GM23248 (cell line): ENCODE results near the gene ANXA11. TPM values are rescaled to one million over a fixed set of nuclear protein-coding genes. Genes with fewer than 3 reads are reported as not detected.

ENCODE experiments used
- DNase-seq: peaks from one replicate; pipeline ENCODE4 v3.0.0-alpha.2; 2015
- H2AFZ ChIP-seq: fragments of 200-600 bp; sonication (generic); 2 replicates; pipeline ENCODE4 v1.6.1; 2016; ENCODE audit warnings: antibody characterized with exemption
- H3F3A ChIP-seq: fragments of 200-600 bp; sonication (generic); 2 replicates; pipeline ENCODE4 v1.6.1; 2016; ENCODE audit warnings: mild to moderate bottlenecking, antibody characterized with exemption, mixed run types; ENCODE audit not compliant: insufficient read depth
- H3K27ac ChIP-seq: fragments of 200-600 bp; sonication (generic); 2 replicates; pipeline ENCODE4 v1.5.1; 2016; ENCODE audit warnings: mild to moderate bottlenecking
- H3K27me3 ChIP-seq: fragments of 200-600 bp; sonication (generic); replicated peaks from 2 replicates; pipeline ENCODE4 v1.6.1; 2016; ENCODE audit warnings: mild to moderate bottlenecking; ENCODE audit not compliant: insufficient read depth
- H3K36me3 ChIP-seq: fragments of 200-600 bp; sonication (generic); 2 replicates; pipeline ENCODE4 v1.6.1; 2016; ENCODE audit warnings: low read depth, mild to moderate bottlenecking
- H3K4me1 ChIP-seq: fragments of 200-600 bp; sonication (generic); 2 replicates; pipeline ENCODE4 v1.6.1; 2016; ENCODE audit warnings: mild to moderate bottlenecking; ENCODE audit not compliant: insufficient read depth
- H3K4me2 ChIP-seq: fragments of 200-600 bp; sonication (generic); one replicate; pipeline ENCODE4 v1.6.1; 2016; ENCODE audit warnings: mild to moderate bottlenecking; ENCODE audit not compliant: unreplicated experiment
- H3K4me3 ChIP-seq: fragments of 200-600 bp; sonication (generic); 2 replicates; pipeline ENCODE4 v1.5.1; 2016; ENCODE audit warnings: mild to moderate bottlenecking
- H3K79me2 ChIP-seq: fragments of 200-600 bp; sonication (generic); 2 replicates; pipeline ENCODE4 v1.6.1; 2016; ENCODE audit warnings: mild to moderate bottlenecking; ENCODE audit not compliant: insufficient read depth
- H3K9ac ChIP-seq: fragments of 200-600 bp; sonication (generic); 2 replicates; pipeline ENCODE4 v1.6.1; 2016; ENCODE audit warnings: mild to moderate bottlenecking
- H3K9me2 ChIP-seq: fragments of 200-600 bp; sonication (generic); 2 replicates; pipeline ENCODE4 v1.6.1; 2016; ENCODE audit warnings: mixed run types, mild to moderate bottlenecking, moderate library complexity; ENCODE audit not compliant: insufficient read depth
- H3K9me3 ChIP-seq: fragments of 200-600 bp; sonication (generic); one replicate; pipeline ENCODE4 v1.6.1; 2017; ENCODE audit warnings: low read depth
- H4K20me1 ChIP-seq: fragments of 200-600 bp; sonication (generic); 2 replicates; pipeline ENCODE4 v1.6.0; 2016; ENCODE audit not compliant: insufficient read depth
- EZH2 ChIP-seq: fragments of 200-600 bp; sonication (generic); IDR thresholded peaks from 2 replicates; pipeline ENCODE4 v1.6.1; 2018; ENCODE audit warnings: antibody characterized with exemption, mild to moderate bottlenecking; ENCODE audit not compliant: insufficient read depth, poor library complexity, severe bottlenecking
- EZH2phosphoT487 ChIP-seq: fragments of 200-600 bp; sonication (generic); IDR thresholded peaks from 2 replicates; pipeline ENCODE4 v1.6.1; 2018; ENCODE audit warnings: antibody characterized with exemption, moderate library complexity, mild to moderate bottlenecking, low read depth; ENCODE audit not compliant: insufficient read depth
- WGBS, 2 experiments: methylation state at CpG; one replicate each; pipeline ENCODE4 v1.1.6; 2015 to 2017; ENCODE audit warnings: low lambda C conversion rate in 2 of 2, low coverage in 1 of 2; ENCODE audit errors: missing lambda C conversion rate in 2 of 2; 5-methylcytosine and 5-hydroxymethylcytosine counted together
- in situ Hi-C: fragments of 300-500 bp; cut with MboI; formaldehyde crosslinking; loops from 2 replicates; pipeline ENCODE4 v1.15.0; 2020
- polyA plus RNA-seq: library from polyadenylated mRNA; unstranded; fragments of >200 nt; fragmentation: Nextera tagmentation; extraction: Ambion mirVana; gene quantifications from 2 replicates; pipeline ENCODE4 v1.2.1, GENCODE V29; 2016
- total RNA-seq: library from RNA; depleted of rRNA; stranded (reverse); fragments of >200 nt; shearing (Covaris generic); gene quantifications from 2 replicates; pipeline ENCODE4 v1.2.3, GENCODE V29; 2014

Gene ANXA11
- total and polyA plus RNA-seq, 2 experiments from 2014 or later = 116 to 189 TPM

- Histone ChIP-seq H3K27ac (no peak overlapping the region), H3K4me2 (no peak overlapping the region), H3K79me2 (peaks cover 99% of the 10 kb centered on the region), H3K36me3 (peaks cover 6% of the 10 kb centered on the region; the same call in 1 of the 2 replicates), H3K4me1 (peaks cover 14% of the 10 kb centered on the region), H4K20me1 (peaks cover 19% of the 10 kb centered on the region), H3K9me3 (no peaks in the 10 kb centered on the region), H2AFZ (no peak overlapping the region), H3K4me3 (no peak overlapping the region), H3K9ac (no peak overlapping the region), H3K27me3 (no peaks in the 10 kb centered on the region), H3F3A (no peaks in the 10 kb centered on the region), H3K9me2 (no peaks in the 10 kb centered on the region)
- in situ Hi-C loops = no loop called here
- DNase-seq = no peak
- 87 to 89% methylated on average over 6 of the region's 6 CpGs for WGBS, 2 experiments
- TF ChIP-seq EZH2 (no peak), EZH2phosphoT487 (no peak)
Observed at GRCh38 chr10:80176526-80176925, 28.8 kb downstream of the ANXA11 start.

- no peak overlapping the region for H3K4me3 ChIP-seq
- peaks cover 6% of the 10 kb centered on the region; the same call in 1 of the 2 replicates for H3K36me3 ChIP-seq
- no peaks in the 10 kb centered on the region for H3K27me3 ChIP-seq
- H3K9ac ChIP-seq = no peak overlapping the region
- no peaks in the 10 kb centered on the region for H3K9me2 ChIP-seq
- peaks cover 97% of the 10 kb centered on the region for H3K79me2 ChIP-seq
- H3K27ac ChIP-seq = no peak overlapping the region
- in situ Hi-C loops = no loop called here
- H3K4me2 ChIP-seq = no peak overlapping the region
- 81 to 83% methylated on average over 15 of the region's 15 CpGs for WGBS, 2 experiments
- peaks cover 17% of the 10 kb centered on the region; the same call in 1 of the 2 replicates for H4K20me1 ChIP-seq
- H3F3A ChIP-seq = no peaks in the 10 kb centered on the region
- no peak for DNase-seq
- peaks cover 14% of the 10 kb centered on the region for H3K4me1 ChIP-seq
- no peak overlapping the region for H2AFZ ChIP-seq
- no peak for TF ChIP-seq EZH2phosphoT487
- TF ChIP-seq EZH2 = no peak
- no peaks in the 10 kb centered on the region for H3K9me3 ChIP-seq
Observed at GRCh38 chr10:80174641-80175395, 30.5 kb downstream of the ANXA11 start.

GRCh38 chr10:80173466-80173865 is 31.9 kb downstream of the ANXA11 start:
- no peak overlapping the region for H2AFZ ChIP-seq
- no peak overlapping the region for H3K4me2 ChIP-seq
- in situ Hi-C loops = no loop called here
- peaks cover 89% of the 10 kb centered on the region for H3K79me2 ChIP-seq
- H3K4me3 ChIP-seq = no peak overlapping the region
- no peaks in the 10 kb centered on the region for H3K9me3 ChIP-seq
- WGBS, 2 experiments = 52 to 69% methylated on average over 6 of the region's 6 CpGs
- DNase-seq = no peak
- H3K36me3 ChIP-seq = peaks cover 6% of the 10 kb centered on the region; the same call in 1 of the 2 replicates
- no peaks in the 10 kb centered on the region for H3K9me2 ChIP-seq
- H4K20me1 ChIP-seq = peaks cover 10% of the 10 kb centered on the region; the same call in 1 of the 2 replicates
- H3K27ac ChIP-seq = no peak overlapping the region
- no peaks in the 10 kb centered on the region for H3F3A ChIP-seq
- TF ChIP-seq EZH2phosphoT487 (no peak), EZH2 (no peak)
- H3K9ac ChIP-seq = no peak overlapping the region
- peaks cover 13% of the 10 kb centered on the region for H3K4me1 ChIP-seq
- H3K27me3 ChIP-seq = no peaks in the 10 kb centered on the region

- Histone ChIP-seq H3K9me2 (no peaks in the 10 kb centered on the region), H3K27me3 (no peaks in the 10 kb centered on the region), H3K4me2 (no peak overlapping the region), H3K4me1 (peaks cover 7% of the 10 kb centered on the region), H4K20me1 (peaks cover 6% of the 10 kb centered on the region; the same call in 1 of the 2 replicates), H3K79me2 (peaks cover 89% of the 10 kb centered on the region), H3K36me3 (peaks cover 6% of the 10 kb centered on the region; the same call in 1 of the 2 replicates), H3F3A (no peaks in the 10 kb centered on the region), H3K27ac (no peak overlapping the region), H3K9ac (no peak overlapping the region), H3K4me3 (no peak overlapping the region), H3K9me3 (no peaks in the 10 kb centered on the region), H2AFZ (no peak overlapping the region)
- in situ Hi-C loops = no loop called here
- no peak for TF ChIP-seq EZH2phosphoT487
- no peak for TF ChIP-seq EZH2
- DNase-seq = no peak
- 66 to 71% methylated on average over 5 of the region's 5 CpGs for WGBS, 2 experiments
Observed at GRCh38 chr10:80172896-80173295, 32.4 kb downstream of the ANXA11 start.
